Non-pigmented ciliary epithelial cell (primary cell): ENCODE measurements around the gene PCSK6.

Source experiments
- DNase-seq: peaks from one replicate; pipeline ENCODE4 v3.0.0-alpha.2; 2010; ENCODE audit warnings: low read depth

Gene PCSK6

DNA sequence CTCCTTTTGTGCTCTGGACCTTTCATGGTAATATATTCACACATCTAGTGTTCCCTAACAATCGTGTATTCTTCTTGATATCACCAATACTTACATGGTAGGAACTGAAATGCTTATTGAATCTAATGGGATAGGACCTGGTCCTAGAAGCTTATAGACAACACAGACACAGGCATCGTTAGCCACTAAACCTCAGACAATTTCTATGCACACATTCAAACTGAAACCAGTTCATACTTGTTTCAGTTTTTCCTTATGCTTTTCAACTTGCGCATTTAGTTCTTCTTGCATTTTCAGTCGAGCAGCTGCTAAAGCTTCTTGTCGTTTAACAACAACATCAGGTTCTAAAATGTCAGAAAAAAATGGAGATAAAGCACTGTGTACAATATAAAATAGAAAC, 214.5 kb downstream of the PCSK6 start:
- no peak for DNase-seq

DNA sequence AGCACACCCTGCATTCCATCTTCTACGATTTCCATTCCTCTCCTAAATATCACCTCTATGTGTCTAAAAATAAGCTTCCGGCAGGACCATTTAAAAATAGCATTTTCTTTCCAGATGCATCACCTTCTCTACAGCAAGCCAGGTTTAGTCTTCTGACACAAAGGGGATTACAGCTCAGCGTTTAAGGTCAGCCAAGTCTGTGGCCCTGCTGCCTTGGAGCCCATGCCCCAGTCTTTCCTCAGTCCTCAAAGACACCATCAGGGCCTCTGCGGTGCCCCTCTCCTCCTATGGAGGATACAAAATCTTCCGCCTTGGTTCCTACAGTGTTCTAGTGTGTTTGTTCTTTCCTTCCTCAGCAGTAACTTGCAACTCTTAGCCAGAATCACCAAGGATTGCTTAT, 216.0 kb downstream of the PCSK6 start:
- no peak for DNase-seq

DNA sequence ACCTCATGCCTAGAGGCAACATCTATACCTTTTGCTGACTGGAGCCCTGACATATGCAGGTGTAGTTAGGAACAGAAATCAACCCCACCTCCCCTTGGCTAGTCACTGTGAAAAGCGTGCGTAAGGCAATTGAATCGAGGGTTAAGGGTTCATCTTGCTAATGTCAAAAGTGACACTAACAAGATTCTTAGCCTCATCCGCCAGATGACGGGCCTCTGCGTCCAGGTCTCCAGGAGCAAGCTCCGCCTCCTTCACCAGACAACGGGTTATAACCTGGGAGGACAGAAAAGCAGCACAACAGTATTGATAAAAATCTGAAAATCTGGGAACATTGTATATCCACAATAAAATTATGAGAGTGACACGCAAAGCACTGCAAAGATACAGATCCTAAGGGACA, 216.9 kb downstream of the PCSK6 start:
- DNase-seq: no peak

DNA sequence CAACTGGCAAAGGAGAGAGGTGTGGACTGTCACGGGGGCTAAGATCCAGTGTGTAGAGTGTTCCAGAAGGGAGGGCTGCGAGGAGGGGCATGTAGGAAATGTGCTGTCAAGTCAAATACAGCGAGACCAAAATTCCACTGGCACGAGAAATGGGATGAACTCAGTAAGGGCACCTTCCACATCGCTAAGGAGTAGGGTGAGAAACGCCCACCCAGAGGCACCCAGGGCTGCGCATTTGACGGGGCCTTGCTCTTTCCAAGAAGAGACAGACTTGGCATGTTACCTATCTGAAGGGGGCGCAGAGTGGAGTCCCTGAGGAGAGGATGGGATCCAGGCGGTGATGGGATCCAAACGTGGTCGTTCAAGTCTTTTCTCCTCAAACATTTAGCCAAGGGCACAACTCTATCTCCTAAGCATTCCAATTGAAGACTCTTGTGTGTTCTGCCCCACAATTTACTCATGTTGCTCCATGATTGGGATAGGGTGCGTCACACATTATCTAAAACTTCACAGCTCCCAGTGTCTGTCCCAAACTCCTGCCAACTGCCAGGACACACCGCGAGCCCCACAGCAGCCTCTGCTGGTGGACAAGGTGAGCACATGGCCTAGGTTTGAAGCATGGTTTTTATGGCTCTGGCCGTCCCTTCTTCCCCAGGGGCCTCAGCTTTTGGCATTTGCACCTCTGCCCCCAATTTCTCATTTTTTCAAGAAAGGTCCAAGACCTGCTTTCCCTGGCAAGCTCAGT, 219.9 kb downstream of the PCSK6 start:
- no peak for DNase-seq

DNA sequence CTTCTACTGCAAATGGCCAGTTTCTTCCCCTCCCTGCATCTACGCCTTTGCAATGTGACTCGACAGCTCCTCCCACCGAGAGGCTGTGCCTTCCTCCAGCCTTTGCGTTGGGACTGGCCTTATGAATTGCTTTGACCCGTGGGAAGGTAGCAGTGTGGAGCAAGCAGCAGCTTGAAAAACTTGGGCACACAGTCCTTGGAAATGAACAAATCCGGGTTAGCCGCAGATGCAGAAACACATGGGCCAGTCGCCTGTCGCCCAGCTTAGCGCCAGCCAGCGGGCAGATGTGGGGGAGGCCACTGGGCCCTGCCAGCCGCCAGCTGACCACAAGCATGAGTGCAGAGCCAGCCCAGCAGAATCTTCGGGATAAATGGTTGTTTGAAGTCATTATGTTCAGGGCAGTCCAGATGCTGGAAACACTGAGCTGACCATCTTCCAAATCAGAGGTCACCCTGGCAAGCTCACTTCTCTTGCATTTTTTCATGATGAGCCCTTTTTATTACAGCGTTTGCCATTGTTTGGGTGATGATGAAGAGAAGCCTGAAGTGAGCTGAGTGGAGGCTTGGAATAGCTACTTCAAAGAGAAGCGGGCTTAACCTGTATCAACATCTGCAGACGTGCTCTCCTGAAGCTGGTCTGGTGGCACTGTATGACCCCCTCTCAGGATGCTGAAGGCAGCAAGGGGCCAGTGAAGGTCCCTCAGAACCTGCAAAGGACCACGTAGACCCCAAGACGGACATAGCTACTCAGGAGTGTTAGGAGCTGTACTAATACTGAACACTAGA, 222.0 kb downstream of the PCSK6 start:
- DNase-seq: no peak

DNA sequence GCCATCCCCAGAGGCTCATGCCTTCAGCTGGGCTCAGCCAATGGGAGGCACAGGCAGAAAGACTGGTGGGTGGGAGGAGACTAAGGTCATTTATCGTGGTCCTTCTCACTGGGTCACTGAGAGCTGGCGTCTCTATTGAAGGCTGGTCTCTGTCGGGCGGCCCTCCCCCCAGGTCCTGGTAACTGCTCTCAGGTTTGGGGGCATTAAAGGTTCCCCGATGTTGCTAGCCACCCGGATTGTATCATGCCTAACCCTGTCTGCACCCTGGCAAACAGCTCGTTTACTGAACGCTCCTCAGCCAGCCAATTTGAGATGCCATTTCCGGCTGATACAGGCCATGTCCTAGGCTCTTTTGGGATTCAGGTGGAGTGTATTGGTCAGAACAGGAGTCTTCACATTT, 222.7 kb downstream of the PCSK6 start:
- DNase-seq: no peak

DNA sequence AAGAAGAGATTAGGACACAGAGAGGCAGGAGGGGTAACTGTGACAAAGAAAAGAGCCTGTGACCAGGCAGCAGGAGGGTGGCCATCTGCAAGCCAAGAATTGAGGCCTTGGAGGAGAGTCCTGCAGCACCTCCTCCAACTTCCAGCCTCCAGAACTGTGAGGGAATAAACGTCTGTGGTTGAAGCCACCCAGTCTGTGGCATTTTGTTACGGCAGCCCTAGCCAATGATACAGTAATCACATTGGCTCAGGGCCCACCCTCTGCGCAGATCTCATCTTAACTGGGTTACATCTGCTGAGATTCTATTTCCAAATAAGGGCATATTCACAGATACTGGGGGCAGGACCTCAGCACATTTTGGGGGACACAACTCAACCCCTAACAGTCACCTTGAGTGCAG, 223.5 kb downstream of the PCSK6 start:
- DNase-seq: no peak

DNA sequence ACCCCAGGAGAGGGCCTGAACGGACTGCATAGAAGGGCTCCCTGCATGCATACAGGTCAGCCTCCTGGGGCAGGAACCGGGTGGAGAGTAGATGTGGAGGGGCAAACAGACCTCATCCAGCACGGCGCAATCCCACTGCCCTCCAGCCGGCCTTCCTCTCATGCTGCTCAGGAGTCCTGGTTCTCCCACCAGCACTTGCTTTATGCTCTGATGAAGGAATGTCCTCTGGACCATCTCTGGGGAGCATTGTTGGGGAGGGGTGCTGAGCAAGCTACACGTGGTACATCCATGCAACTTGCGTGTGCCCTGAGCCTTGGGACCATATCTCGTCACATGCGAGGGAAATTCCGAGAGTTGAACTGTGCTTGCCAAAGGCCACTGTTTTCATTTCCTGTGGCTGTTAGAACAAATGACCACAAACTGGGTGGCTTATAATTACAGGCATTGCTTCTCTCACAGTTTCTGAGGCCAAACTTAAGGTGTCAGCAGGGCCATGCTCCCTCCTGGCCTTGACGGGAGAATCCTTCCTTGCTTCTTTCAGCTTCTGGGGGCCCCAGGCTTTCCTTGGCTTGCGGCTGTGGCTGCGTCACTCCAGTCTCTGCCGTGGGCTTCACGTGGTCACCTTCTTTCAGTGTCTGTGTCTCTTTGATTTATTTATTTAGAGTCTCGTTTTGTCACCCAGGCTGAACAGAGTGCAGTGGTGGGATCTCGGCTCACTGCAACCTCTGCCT, 224.4 kb downstream of the PCSK6 start:
- DNase-seq: no peak

DNA sequence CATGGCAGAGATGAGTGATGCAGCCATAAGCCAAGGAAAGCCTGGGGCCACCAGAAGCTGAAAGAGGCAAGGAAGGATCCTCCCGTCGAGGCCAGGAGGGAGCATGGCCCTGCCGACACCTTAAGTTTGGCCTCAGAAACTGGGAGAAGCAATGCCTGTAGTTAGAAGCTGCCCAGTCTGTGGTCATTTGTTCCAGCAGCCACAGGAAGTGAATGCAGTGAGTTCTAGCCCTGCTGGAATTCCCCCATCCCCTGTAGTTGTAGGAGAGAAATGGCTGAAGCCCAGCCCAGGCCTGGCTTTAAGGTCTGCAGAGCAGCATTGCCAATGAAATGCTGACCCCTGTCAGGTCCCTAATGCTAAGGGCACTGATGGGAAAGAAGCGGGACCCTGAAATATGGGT, 225.5 kb downstream of the PCSK6 start:
- DNase-seq: no peak

DNA sequence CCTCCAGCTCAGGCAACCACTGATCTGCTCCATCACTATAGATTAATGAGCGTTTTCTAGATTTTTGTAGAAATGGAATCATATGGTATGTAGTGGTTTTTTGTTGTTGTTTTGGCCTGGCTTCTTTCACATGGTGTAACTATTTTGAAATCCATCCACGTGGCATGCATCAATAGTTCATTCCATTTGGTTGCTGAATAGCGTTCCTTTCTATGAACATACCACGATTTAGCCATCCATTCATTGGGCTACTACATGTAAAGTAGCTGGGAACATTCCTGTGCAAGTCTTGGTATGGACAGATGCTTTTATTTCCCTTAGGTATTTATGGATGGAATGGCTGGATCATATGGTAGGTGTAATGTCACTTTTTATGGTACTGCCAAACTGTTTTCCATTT, 227.0 kb downstream of the PCSK6 start:
- no peak for DNase-seq

DNA sequence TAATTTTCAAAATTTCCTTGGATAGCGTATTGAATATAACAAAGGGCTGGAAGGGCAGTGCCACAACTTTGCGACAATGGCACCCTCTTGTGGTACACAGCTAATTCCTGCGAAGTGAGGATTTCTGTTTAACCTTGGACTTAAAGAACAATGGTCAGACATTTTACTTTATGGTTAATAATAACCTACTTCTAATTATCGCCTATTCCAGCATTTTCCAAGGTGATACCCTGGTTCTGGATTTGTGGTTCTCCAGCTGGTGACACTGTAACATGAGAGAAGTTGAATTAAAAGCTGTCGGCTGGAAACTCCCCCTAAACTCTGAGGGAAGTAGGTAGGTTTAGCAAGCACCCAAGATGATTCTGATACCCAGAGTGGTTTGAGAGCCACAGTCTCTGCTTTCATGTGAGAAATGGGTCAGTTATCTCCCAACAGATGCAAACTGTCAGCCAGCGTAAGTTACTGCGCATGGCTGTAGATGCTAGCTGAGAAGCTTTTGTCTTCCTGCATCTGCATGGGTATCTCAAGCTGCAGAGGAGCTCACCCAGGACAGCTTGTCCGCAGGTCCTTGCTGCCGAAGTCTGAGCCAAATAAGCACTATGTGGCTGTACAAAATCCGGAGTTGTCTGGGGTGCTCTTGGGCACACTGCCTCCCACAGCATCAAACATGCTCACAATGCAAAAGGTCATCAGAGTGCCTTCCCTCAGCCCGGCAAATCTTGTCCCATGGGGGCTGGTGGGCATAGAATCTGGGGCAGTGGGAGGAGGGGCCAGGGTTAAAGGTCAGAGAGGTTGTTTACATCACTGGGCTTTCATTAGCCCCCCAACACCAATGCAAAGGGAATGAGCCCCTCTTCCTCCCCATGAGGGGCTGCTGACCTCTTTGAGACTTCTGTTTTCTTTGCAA, 231.0 kb downstream of the PCSK6 start:
- DNase-seq: no peak

DNA sequence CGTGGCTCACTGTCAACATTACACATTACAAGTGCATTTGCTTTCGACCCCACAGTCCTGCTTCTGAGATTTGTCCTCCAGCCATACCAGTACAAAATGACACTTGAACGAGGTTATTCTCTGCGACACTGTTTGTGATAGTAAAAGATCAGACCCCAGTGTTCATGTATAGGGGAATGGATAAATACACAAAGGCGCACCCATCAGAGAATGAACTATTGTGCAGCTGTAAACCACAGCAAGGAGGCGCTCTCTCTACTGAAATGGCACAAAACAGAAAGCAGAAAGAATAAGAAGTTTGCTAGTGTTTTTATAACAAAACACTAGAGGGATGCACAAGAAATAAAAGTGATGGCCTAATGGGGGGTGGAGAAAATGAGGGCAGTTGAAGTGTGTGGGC, 232.8 kb downstream of the PCSK6 start:
- DNase-seq: no peak

DNA sequence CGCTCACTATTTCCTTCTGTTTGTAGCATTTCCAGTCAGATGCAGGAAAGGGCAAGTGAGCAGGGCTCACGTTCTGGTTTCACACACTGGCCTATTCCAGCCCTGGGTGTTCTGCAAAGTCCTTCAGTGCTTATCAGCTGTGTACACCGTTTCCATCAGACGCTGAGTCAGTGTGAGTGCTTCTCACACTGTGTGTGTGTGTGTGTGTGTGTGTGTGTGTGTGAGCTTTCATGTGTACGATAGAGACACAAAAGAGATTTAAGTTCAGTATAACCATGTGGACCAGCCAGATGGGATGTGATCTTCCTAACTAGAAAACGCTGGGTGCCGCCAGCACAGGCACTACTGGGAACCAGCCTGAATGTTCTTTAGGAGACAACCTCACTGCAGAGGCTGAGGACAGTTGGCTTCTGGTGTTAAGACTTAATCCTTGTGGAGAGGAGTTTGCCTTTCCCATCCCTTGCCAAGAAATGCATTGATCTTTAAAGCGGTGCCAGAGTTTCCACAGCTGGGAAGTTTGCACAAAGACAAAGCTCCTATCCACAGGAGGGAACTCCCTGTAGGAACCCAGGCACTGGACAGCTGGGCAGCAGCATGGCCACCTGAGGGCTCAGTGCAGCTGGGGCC, 233.8 kb downstream of the PCSK6 start:
- DNase-seq: peak; percentile 78

DNA sequence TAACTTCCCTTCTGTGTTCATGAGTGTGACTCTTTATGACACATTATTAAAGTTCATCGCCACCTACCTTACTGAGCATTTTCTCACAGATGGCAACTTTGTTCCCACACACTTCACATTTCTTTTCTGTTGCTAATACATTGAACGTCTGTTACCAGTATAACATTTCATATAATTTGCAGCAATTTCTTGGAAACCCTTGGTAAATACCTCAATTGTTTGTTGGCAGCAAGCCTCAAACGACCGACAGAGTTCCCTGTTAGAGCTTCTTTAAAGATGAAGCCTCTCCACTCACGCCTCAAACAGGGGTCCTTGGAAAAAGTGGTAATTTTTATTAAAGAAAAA, 234.5 kb downstream of the PCSK6 start:
- DNase-seq: no peak

DNA sequence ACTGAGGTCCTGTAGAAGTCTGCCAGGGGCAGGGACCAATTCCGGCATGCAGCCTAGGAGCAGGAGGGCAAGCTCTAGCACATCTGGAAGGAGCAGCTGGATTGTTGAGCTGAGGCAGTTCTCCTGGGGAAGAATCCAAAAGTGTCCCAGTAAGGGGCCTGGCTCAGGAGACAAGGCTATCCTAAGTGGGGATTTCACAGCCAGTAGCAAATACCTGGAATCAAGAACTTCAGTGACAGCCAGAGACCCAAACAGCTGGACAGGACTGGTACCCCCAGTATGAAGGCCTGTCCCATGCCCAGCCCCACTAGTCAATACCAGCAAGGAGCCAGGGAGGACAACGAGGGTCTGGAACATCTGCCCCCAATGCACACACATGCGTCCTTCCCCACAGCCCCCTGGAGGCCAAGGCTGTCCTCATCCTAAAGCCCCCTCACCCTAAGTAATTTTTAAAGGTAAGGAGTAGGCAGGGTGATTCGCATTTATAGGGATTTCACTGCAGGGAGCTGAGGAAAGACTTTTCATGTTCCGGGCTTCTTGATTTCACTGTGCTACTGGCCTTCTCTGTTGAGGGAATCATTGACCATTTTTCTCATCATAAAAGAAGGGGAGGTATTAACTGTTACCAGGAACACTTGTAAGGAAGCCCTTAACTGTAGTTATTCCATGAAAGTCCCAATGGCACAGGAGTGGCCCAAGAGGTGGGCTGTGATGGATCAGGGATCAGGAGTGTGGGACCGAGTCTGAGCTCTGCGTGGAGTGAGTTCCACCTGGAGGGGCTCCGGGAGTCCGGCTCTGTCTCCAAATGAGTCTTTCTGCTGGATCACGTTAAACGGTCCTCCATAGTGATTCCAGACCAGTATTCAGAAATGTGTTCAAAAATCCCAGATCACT, 235.1 kb downstream of the PCSK6 start:
- no peak for DNase-seq
